LNCaP clone FGC (cell line): Measurements from ENCODE around the gene PLCD3.
A peak's percentile ranks its signal among the peaks of the same experiment; 100 is the strongest.

Experiments used
- DNase-seq: peaks from one replicate; pipeline ENCODE4 v3.0.0-alpha.2; 2011; ENCODE audit warnings: low read depth
- H3K4me3 ChIP-seq: 2 replicates; pipeline ENCODE4 v1.5.1; 2011; ENCODE audit warnings: mild to moderate bottlenecking, low read depth, low read length, control low read depth
- TF ChIP-seq, protein P1 (sequence below): IDR thresholded peaks from 2 replicates; pipeline ENCODE4 v1.5.1; 2012; ENCODE audit warnings: mild to moderate bottlenecking; ENCODE audit not compliant: control insufficient read depth, insufficient read depth; ENCODE audit errors: extremely low read depth

The PLCD3 gene

DNA sequence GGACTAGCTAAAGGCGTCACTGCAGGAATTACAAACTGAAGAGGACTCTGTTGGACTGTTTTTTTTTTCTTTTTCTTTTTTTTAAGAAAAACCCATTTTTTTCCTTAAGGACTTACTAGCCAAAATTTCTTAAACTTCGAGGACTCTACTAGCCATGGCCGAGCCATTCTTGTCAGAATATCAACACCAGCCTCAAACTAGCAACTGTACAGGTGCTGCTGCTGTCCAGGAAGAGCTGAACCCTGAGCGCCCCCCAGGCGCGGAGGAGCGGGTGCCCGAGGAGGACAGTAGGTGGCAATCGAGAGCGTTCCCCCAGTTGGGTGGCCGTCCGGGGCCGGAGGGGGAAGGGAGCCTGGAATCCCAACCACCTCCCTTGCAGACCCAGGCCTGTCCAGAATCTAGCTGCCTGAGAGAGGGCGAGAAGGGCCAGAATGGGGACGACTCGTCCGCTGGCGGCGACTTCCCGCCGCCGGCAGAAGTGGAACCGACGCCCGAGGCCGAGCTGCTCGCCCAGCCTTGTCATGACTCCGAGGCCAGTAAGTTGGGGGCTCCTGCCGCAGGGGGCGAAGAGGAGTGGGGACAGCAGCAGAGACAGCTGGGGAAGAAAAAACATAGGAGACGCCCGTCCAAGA lies 16.8 kb upstream of the PLCD3 start:
- TF ChIP-seq, protein P1, sequence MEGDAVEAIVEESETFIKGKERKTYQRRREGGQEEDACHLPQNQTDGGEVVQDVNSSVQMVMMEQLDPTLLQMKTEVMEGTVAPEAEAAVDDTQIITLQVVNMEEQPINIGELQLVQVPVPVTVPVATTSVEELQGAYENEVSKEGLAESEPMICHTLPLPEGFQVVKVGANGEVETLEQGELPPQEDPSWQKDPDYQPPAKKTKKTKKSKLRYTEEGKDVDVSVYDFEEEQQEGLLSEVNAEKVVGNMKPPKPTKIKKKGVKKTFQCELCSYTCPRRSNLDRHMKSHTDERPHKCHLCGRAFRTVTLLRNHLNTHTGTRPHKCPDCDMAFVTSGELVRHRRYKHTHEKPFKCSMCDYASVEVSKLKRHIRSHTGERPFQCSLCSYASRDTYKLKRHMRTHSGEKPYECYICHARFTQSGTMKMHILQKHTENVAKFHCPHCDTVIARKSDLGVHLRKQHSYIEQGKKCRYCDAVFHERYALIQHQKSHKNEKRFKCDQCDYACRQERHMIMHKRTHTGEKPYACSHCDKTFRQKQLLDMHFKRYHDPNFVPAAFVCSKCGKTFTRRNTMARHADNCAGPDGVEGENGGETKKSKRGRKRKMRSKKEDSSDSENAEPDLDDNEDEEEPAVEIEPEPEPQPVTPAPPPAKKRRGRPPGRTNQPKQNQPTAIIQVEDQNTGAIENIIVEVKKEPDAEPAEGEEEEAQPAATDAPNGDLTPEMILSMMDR: peak; percentile 85
- peak overlapping the region; percentile 67 for H3K4me3 ChIP-seq
- DNase-seq: no peak

DNA sequence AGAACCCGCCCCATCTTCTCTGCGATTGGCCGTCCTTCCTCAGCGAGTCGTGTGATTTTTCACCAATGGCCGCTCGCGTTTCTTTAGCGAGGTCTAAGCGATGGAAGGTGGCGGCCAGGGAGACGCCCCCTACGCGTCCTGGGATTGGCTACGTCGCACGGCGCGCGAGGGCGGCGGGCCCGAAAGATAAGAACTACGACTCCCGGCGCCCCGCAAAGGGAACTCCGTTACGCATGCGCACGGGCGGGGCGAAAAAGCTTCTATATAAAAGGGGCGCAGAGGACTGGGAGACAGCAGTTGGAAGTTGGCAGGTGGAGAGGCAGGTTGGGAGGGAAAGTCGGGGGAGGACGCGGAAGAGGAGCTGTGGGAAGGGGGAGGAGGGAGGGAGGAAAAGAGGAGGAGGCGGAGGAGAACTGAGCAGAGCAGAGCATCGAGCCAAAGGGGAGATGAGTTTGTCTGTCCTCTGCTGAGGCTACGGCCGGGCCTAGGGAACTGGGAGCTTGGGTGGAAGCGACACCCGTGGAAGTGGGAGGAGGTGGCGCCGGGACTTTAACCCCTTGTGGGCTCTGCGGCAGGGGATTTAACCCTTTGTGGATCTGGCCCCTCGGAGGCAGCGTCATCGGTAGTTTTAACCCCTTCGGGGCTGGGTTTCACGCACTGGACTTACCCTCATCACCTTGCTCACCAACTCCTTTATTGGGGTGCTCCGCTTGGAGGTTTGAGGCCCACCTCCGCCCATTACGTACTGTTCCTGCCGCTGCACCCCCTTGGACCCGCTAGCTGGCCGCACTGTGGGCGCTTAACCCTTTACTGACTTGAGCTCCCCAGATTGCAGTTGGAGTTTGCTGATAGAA lies 16.1 kb upstream of the PLCD3 start, which contains the start of gene HEXIM1:
Gene HEXIM1, plus strand, starts transcription at position 293 of the 854 bp plus-strand sequence. CDS start 716 bp downstream, outside the sequence.
- TF ChIP-seq, protein P1: no peak

DNA sequence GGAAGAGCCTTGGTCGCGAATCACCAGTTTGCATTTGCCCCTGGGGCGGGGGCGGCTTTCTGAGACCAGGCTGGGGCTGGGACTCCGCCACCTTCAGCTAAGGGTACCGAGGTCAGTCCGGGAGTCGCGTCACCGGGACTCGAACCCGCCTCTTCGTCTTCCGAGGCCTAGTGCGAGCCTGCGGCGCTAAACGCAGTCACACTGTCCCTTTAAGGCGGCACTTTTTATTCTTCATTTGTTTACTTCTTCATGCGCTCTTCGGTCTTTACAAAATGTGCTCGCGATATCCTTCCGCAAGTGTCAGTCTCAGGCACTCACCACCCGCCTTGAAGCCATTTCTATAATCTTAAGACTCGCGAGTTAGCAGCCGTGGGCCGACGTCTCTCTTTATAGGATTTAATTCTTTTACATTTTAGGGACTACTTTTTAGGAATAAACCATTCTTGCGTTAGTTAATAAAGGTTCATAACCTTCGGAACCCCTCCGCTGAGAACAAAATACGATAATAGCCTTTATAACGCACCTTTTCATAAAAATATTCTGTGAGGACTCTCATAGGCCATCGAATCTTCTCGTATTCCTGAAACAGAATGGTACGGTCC lies 15.4 kb upstream of the PLCD3 start:
- TF ChIP-seq, protein P1: no peak
- peak overlapping the region; percentile 59 for H3K4me3 ChIP-seq
- peak; percentile 95 for DNase-seq

More for the DNA sequence above, 16.1 kb upstream of the PLCD3 start, which contains the start of gene HEXIM1:
- DNase-seq: peak; percentile 99
- peak within 1 kb of the TSS; percentile 67 for H3K4me3 ChIP-seq

DNA sequence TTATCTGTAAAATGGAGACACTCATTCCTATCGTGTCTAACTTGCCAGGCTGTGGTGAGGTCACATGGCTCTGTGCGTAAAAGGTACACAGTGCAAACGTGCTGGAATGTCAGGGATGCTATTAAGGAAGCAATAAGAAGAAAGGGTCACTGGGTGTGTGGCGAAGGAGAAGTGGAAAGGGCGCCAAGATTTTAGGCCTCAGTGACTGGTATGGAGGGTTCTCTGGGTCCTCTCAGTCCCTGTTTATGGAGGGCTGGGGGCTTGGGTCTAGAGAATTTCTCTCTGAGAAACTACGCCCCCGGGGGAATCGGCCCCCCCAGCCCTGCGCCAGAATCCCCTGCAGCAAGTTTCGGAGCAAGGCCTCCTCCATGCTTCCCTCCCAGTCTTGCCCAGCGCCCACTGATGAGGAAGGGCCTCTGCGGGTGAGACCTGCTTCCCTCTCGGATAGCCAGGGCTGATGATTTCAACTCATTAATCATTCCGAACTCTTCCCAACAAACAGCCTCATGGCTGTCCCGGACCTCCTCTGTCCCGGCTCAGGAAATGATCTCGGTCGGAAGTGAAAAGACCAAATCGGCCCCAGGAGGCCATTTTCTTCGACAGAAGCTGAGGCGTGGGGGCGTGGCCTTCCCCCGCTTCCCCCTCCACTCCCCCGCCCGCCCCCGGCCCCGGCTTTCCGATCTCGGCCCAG lies 14.7 kb upstream of the PLCD3 start:
- TF ChIP-seq, protein P1: no peak
- peak; percentile 82 for DNase-seq
- peak overlapping the region; percentile 59 for H3K4me3 ChIP-seq

DNA sequence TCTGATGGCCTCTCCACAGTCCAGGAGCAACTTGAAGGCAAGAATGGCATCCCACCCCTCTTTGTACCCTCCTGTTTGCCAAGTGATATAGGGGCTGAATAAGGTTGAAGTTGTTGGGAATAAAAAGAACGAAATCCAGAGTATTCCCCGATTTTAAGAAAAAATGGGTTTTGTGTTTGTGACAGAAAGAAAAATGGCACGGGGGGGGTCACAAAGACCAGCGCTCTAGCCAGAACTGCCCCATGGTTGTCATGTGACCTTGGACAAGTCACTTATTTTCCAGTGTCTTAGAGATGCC lies 14.2 kb upstream of the PLCD3 start:
- no peak for DNase-seq
- H3K4me3 ChIP-seq: peak overlapping the region; percentile 59
- TF ChIP-seq, protein P1: no peak

DNA sequence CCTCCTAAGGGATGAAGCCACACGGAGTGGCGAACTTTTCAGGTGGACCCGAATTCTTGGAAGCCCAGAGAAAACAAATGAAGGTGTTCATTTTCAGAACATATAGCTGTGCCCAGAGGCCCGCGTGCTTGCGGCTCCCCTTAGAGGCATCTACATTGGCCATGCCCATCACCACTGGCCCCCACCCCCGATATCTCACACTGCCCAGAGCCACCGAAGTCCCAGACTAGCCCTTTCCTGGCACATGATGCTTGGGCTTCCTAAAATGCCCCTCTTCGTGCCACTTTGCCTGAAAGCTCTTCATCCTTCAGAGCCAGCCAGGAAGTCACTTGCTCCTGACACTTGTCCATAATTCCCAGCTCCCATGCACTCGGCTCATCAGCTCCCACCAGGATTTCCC lies 13.9 kb upstream of the PLCD3 start:
- TF ChIP-seq, protein P1: no peak
- no peak for DNase-seq
- no peak overlapping the region for H3K4me3 ChIP-seq
